Uterus (tissue), 2 donors: ENCODE results near the gene MEGF9.

Experiments
- POLR2A ChIP-seq, 2 donors: fragments of 450-650 bp; IDR thresholded peaks; one replicate each; pipeline ENCODE4 v1.6.1; 2016; ENCODE audit warnings: antibody characterized with exemption in 2 of 2, mild to moderate bottlenecking in 1 of 2, moderate library complexity in 1 of 2
- TF ChIP-seq, protein P1 (sequence below), 4 experiments: fragments of 200-600 bp in 2 of 4; fragments of 450-650 bp in 2 of 4; sonication (generic) in 2 of 4; IDR thresholded peaks; one replicate each; pipeline ENCODE4 v1.5.1; 2016 to 2019; ENCODE audit warnings: antibody characterized with exemption in 4 of 4, mild to moderate bottlenecking in 2 of 4, moderate library complexity in 1 of 4

DNA sequence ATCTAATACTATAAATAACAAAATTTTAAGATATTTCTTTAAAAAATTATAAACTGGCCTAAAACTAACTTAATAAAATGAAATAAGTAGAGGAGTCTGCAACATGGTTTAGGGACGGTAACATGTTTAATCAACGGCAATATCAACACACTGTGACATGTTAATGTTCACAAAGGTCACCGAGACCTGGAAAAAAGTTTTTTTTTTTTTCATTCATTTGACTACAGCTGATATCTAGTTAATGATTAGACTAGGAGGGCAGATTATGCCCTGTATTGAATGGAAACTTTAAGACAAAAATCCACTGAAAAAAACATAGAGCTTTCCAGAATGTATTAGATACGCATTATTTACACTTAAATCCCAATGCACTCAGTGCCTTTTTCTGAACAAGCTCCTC lies 67.3 kb downstream of the MEGF9 start:
- TF ChIP-seq, protein P1, sequence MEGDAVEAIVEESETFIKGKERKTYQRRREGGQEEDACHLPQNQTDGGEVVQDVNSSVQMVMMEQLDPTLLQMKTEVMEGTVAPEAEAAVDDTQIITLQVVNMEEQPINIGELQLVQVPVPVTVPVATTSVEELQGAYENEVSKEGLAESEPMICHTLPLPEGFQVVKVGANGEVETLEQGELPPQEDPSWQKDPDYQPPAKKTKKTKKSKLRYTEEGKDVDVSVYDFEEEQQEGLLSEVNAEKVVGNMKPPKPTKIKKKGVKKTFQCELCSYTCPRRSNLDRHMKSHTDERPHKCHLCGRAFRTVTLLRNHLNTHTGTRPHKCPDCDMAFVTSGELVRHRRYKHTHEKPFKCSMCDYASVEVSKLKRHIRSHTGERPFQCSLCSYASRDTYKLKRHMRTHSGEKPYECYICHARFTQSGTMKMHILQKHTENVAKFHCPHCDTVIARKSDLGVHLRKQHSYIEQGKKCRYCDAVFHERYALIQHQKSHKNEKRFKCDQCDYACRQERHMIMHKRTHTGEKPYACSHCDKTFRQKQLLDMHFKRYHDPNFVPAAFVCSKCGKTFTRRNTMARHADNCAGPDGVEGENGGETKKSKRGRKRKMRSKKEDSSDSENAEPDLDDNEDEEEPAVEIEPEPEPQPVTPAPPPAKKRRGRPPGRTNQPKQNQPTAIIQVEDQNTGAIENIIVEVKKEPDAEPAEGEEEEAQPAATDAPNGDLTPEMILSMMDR (IDR thresholded peaks at IDR 0.05) = no peak
- TF ChIP-seq POLR2A (IDR thresholded peaks at IDR 0.05) = no peak
